GM23248 (cell line): ENCODE data around the gene MYL12B. TPM values are rescaled to one million over a fixed set of nuclear protein-coding genes. Genes with fewer than 3 reads are reported as not detected.

ENCODE experiments used
- DNase-seq: peaks from one replicate; pipeline ENCODE4 v3.0.0-alpha.2; 2015
- H2AFZ ChIP-seq: fragments of 200-600 bp; sonication (generic); 2 replicates; pipeline ENCODE4 v1.6.1; 2016; ENCODE audit warnings: antibody characterized with exemption
- H3F3A ChIP-seq: fragments of 200-600 bp; sonication (generic); 2 replicates; pipeline ENCODE4 v1.6.1; 2016; ENCODE audit warnings: mild to moderate bottlenecking, antibody characterized with exemption, mixed run types; ENCODE audit not compliant: insufficient read depth
- H3K27ac ChIP-seq: fragments of 200-600 bp; sonication (generic); 2 replicates; pipeline ENCODE4 v1.5.1; 2016; ENCODE audit warnings: mild to moderate bottlenecking
- H3K27me3 ChIP-seq: fragments of 200-600 bp; sonication (generic); replicated peaks from 2 replicates; pipeline ENCODE4 v1.6.1; 2016; ENCODE audit warnings: mild to moderate bottlenecking; ENCODE audit not compliant: insufficient read depth
- H3K36me3 ChIP-seq: fragments of 200-600 bp; sonication (generic); 2 replicates; pipeline ENCODE4 v1.6.1; 2016; ENCODE audit warnings: low read depth, mild to moderate bottlenecking
- H3K4me1 ChIP-seq: fragments of 200-600 bp; sonication (generic); 2 replicates; pipeline ENCODE4 v1.6.1; 2016; ENCODE audit warnings: mild to moderate bottlenecking; ENCODE audit not compliant: insufficient read depth
- H3K4me2 ChIP-seq: fragments of 200-600 bp; sonication (generic); one replicate; pipeline ENCODE4 v1.6.1; 2016; ENCODE audit warnings: mild to moderate bottlenecking; ENCODE audit not compliant: unreplicated experiment
- H3K4me3 ChIP-seq: fragments of 200-600 bp; sonication (generic); 2 replicates; pipeline ENCODE4 v1.5.1; 2016; ENCODE audit warnings: mild to moderate bottlenecking
- H3K79me2 ChIP-seq: fragments of 200-600 bp; sonication (generic); 2 replicates; pipeline ENCODE4 v1.6.1; 2016; ENCODE audit warnings: mild to moderate bottlenecking; ENCODE audit not compliant: insufficient read depth
- H3K9ac ChIP-seq: fragments of 200-600 bp; sonication (generic); 2 replicates; pipeline ENCODE4 v1.6.1; 2016; ENCODE audit warnings: mild to moderate bottlenecking
- H3K9me2 ChIP-seq: fragments of 200-600 bp; sonication (generic); 2 replicates; pipeline ENCODE4 v1.6.1; 2016; ENCODE audit warnings: mixed run types, mild to moderate bottlenecking, moderate library complexity; ENCODE audit not compliant: insufficient read depth
- H3K9me3 ChIP-seq: fragments of 200-600 bp; sonication (generic); one replicate; pipeline ENCODE4 v1.6.1; 2017; ENCODE audit warnings: low read depth
- H4K20me1 ChIP-seq: fragments of 200-600 bp; sonication (generic); 2 replicates; pipeline ENCODE4 v1.6.0; 2016; ENCODE audit not compliant: insufficient read depth
- EZH2 ChIP-seq: fragments of 200-600 bp; sonication (generic); IDR thresholded peaks from 2 replicates; pipeline ENCODE4 v1.6.1; 2018; ENCODE audit warnings: antibody characterized with exemption, mild to moderate bottlenecking; ENCODE audit not compliant: insufficient read depth, poor library complexity, severe bottlenecking
- EZH2phosphoT487 ChIP-seq: fragments of 200-600 bp; sonication (generic); IDR thresholded peaks from 2 replicates; pipeline ENCODE4 v1.6.1; 2018; ENCODE audit warnings: antibody characterized with exemption, moderate library complexity, mild to moderate bottlenecking, low read depth; ENCODE audit not compliant: insufficient read depth
- WGBS, 2 experiments: methylation state at CpG; one replicate each; pipeline ENCODE4 v1.1.6; 2015 to 2017; ENCODE audit warnings: low lambda C conversion rate in 2 of 2, low coverage in 1 of 2; ENCODE audit errors: missing lambda C conversion rate in 2 of 2; 5-methylcytosine and 5-hydroxymethylcytosine counted together
- in situ Hi-C: fragments of 300-500 bp; cut with MboI; formaldehyde crosslinking; loops from 2 replicates; pipeline ENCODE4 v1.15.0; 2020
- polyA plus RNA-seq: library from polyadenylated mRNA; unstranded; fragments of >200 nt; fragmentation: Nextera tagmentation; extraction: Ambion mirVana; gene quantifications from 2 replicates; pipeline ENCODE4 v1.2.1, GENCODE V29; 2016
- total RNA-seq: library from RNA; depleted of rRNA; stranded (reverse); fragments of >200 nt; shearing (Covaris generic); gene quantifications from 2 replicates; pipeline ENCODE4 v1.2.3, GENCODE V29; 2014

The MYL12B gene
- total and polyA plus RNA-seq, 2 experiments from 2014 or later = 614 to 1,219 TPM

DNA sequence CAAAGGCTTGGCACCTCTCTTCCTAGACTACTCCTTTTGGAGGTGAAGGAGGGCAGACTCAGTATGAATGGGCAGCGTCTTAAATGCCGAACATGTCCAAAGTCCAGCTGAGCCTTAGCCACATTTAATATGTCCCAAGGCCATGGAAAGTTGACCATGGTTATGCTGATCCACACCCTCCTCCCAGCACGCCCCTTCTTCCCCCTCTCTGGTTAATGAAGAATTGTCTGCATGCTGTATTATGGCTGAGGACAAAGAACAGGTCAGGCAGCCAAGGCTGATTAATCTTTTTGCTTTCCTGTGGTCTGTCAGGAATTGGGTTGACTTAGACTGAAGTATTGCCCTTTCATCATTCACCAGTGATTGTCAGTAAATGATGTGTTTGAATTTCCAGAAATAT is 36.3 kb upstream of the MYL12B start:
- Histone ChIP-seq H3K27ac (no peak overlapping the region), H3K4me2 (no peak overlapping the region), H3F3A (no peaks in the 10 kb centered on the region), H3K79me2 (no peaks in the 10 kb centered on the region), H2AFZ (no peak overlapping the region), H3K9ac (no peak overlapping the region), H3K9me2 (no peaks in the 10 kb centered on the region), H3K36me3 (no peaks in the 10 kb centered on the region), H3K27me3 (no peaks in the 10 kb centered on the region), H3K4me3 (no peak overlapping the region), H3K9me3 (no peaks in the 10 kb centered on the region), H4K20me1 (no peaks in the 10 kb centered on the region), H3K4me1 (no peaks in the 10 kb centered on the region)
- 79 to 80% methylated on average over 3 of the region's 3 CpGs for WGBS, 2 experiments
- in situ Hi-C loops = no loop called here
- TF ChIP-seq EZH2 = no peak
- no peak for TF ChIP-seq EZH2phosphoT487
- DNase-seq = no peak

DNA sequence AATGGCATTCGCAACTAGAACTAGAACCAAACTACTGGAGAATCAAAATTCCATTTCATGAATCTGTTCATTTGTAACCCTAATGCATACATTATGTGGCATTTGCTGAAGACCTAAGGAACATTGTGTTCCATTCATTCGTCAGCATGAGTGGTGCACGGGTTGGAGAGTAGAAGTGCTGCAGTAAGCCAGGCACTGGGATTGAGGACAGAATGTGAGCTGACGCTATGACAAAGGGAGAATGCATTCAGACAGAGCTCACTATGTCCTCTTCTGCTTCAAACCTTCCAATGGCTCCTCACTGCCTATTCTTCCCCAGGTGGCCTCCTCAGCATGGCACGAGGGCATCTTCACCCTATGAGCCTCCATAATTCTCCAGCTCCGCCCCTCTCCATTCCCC is 35.9 kb upstream of the MYL12B start:
- no peaks in the 10 kb centered on the region for H3K27me3 ChIP-seq
- H3K27ac ChIP-seq = no peak overlapping the region
- DNase-seq = no peak
- no peaks in the 10 kb centered on the region for H3K9me3 ChIP-seq
- H3F3A ChIP-seq = no peaks in the 10 kb centered on the region
- no peaks in the 10 kb centered on the region for H4K20me1 ChIP-seq
- TF ChIP-seq EZH2 (no peak), EZH2phosphoT487 (no peak)
- no peak overlapping the region for H2AFZ ChIP-seq
- H3K9me2 ChIP-seq = no peaks in the 10 kb centered on the region
- H3K9ac ChIP-seq = no peak overlapping the region
- H3K36me3 ChIP-seq = no peaks in the 10 kb centered on the region
- no peaks in the 10 kb centered on the region for H3K4me1 ChIP-seq
- no peak overlapping the region for H3K4me3 ChIP-seq
- in situ Hi-C loops = no loop called here
- no peaks in the 10 kb centered on the region for H3K79me2 ChIP-seq
- 79 to 80% methylated on average over 6 of the region's 6 CpGs for WGBS, 2 experiments
- no peak overlapping the region for H3K4me2 ChIP-seq

DNA sequence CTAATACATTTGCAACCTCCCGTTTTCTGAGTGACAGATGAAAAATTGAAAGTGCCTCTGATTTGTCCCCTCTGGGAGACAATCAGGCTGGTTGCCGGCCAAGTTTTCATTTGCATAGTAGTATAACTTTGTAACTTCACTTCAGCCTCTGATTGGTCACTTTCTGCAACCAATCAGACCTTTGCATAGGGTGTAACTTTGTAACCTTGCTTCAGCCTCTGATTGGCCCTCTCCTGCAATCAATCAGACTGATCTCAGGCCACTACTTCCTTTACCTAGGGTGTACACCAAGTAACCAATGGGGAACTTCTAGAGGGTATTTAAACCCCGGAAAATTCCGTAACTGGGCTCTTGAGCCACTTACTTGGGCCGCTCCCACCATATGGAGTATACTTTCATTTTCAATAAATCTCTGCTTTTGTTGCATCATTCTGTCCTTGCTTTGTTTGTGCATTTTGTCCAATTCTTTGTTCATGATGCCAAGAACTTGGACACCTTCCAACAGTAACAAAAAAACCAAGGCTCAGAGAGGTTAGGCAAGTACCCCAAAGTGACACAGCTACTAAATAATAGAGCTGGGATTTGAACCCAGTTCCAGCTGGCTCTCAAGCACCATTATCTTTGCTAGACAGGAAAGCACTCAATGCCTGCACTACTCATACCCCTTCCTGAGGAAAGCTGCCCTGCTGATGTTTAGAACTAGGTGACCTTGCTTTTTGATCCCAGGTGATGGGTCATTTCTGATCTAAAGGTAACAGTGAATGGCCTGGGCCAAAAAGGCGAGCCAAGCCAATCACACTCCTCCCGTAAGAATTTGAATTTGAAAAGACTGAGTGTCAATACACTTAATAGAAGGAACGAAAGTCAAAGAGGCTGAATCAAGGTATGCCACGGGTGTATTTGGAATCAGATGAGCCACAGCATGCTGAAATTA is 31.3 kb upstream of the MYL12B start:
- no peaks in the 10 kb centered on the region for H3K79me2 ChIP-seq
- no peaks in the 10 kb centered on the region for H3K9me2 ChIP-seq
- no peaks in the 10 kb centered on the region for H3K36me3 ChIP-seq
- in situ Hi-C loops = loop anchor here (5.0 kb wide), 1 partner anchor 288 kb away; no protein-coding TSS in a partner anchor
- no peak overlapping the region for H3K9ac ChIP-seq
- no peaks in the 10 kb centered on the region for H3K27me3 ChIP-seq
- TF ChIP-seq EZH2phosphoT487 (no peak), EZH2 (no peak)
- H3K4me2 ChIP-seq = no peak overlapping the region
- H4K20me1 ChIP-seq = no peaks in the 10 kb centered on the region
- H2AFZ ChIP-seq = no peak overlapping the region
- H3K4me1 ChIP-seq = no peaks in the 10 kb centered on the region
- 76 to 77% methylated on average over 9 of the region's 9 CpGs for WGBS, 2 experiments
- H3K9me3 ChIP-seq = no peaks in the 10 kb centered on the region
- DNase-seq = no peak
- no peak overlapping the region for H3K27ac ChIP-seq
- H3F3A ChIP-seq = no peaks in the 10 kb centered on the region
- no peak overlapping the region for H3K4me3 ChIP-seq

DNA sequence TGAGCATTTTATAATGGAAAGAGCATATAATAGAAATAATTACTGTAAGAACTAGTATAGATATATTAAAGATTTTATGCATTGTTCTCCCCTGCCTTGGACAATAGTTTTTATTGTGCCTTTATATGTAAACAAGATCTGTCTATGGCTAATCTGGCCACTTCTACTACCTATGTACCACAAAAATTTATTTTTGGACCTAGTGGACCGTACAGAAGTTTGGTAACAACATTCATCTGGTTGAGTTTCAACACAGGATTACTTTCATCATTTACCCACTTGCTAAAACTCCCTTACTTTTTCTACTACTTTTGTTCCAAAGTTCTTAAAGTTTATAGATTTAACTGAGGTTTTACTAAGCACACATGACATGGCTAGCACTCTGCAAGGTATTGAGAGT is 28.9 kb upstream of the MYL12B start:
- DNase-seq = no peak
- Histone ChIP-seq H3F3A (no peaks in the 10 kb centered on the region), H4K20me1 (no peaks in the 10 kb centered on the region), H3K9ac (no peak overlapping the region), H3K27me3 (no peaks in the 10 kb centered on the region), H3K79me2 (no peaks in the 10 kb centered on the region), H3K36me3 (no peaks in the 10 kb centered on the region), H3K4me2 (no peak overlapping the region), H3K4me3 (no peak overlapping the region), H3K4me1 (no peaks in the 10 kb centered on the region), H3K9me2 (no peaks in the 10 kb centered on the region), H2AFZ (no peak overlapping the region), H3K9me3 (no peaks in the 10 kb centered on the region), H3K27ac (no peak overlapping the region)
- in situ Hi-C loops = loop anchor here (5.0 kb wide), 1 partner anchor 291 kb away; no protein-coding TSS in a partner anchor
- TF ChIP-seq EZH2phosphoT487 = no peak
- no peak for TF ChIP-seq EZH2
- 69 to 71% methylated on average over 1 of the region's 1 CpG for WGBS, 2 experiments
